Hepatocyte (in vitro differentiated cells): ENCODE measurements around the gene LRRC63. TPM values are rescaled to one million over a fixed set of nuclear protein-coding genes. Genes with fewer than 3 reads are reported as not detected.

ENCODE experiments used
- DNase-seq: peaks from one replicate; pipeline ENCODE4 v3.0.0-alpha.2; 2016; ENCODE audit warnings: low spot score
- H2AFZ ChIP-seq: fragments of 200-600 bp; sonication (generic); 2 replicates; pipeline ENCODE4 v1.6.0; 2016; ENCODE audit warnings: antibody characterized with exemption, mild to moderate bottlenecking
- H3K27ac ChIP-seq: fragments of 200-600 bp; sonication (generic); 2 replicates; pipeline ENCODE4 v1.5.1; 2016; ENCODE audit warnings: mild to moderate bottlenecking
- H3K27me3 ChIP-seq: fragments of 200-600 bp; sonication (generic); 2 replicates; pipeline ENCODE4 v1.6.1; 2016
- H3K36me3 ChIP-seq: fragments of 200-600 bp; sonication (generic); replicated peaks from 2 replicates; pipeline ENCODE4 v1.5.1; 2016; ENCODE audit warnings: low read depth; ENCODE audit not compliant: insufficient read depth
- H3K4me1 ChIP-seq: fragments of 200-600 bp; sonication (generic); 2 replicates; pipeline ENCODE4 v1.5.1; 2016; ENCODE audit warnings: mild to moderate bottlenecking, moderate library complexity; ENCODE audit not compliant: insufficient read depth
- H3K4me2 ChIP-seq: fragments of 200-600 bp; sonication (generic); 2 replicates; pipeline ENCODE4 v1.6.0; 2016
- H3K4me3 ChIP-seq: fragments of 200-600 bp; sonication (generic); 2 replicates; pipeline ENCODE4 v1.5.1; 2016; ENCODE audit warnings: mild to moderate bottlenecking
- H3K79me2 ChIP-seq: fragments of 200-600 bp; sonication (generic); 2 replicates; pipeline ENCODE4 v1.6.0; 2017; ENCODE audit warnings: mild to moderate bottlenecking
- H3K9me2 ChIP-seq: fragments of 200-600 bp; sonication (generic); replicated peaks from 2 replicates; pipeline ENCODE4 v1.6.0; 2017; ENCODE audit warnings: mild to moderate bottlenecking; ENCODE audit not compliant: insufficient read depth
- H3K9me3 ChIP-seq: fragments of 200-600 bp; sonication (generic); 2 replicates; pipeline ENCODE4 v1.5.1; 2016; ENCODE audit warnings: low read depth, mild to moderate bottlenecking
- H4K20me1 ChIP-seq: fragments of 200-600 bp; sonication (generic); 2 replicates; pipeline ENCODE4 v1.6.0; 2016; ENCODE audit warnings: mild to moderate bottlenecking; ENCODE audit not compliant: insufficient read depth, poor library complexity, severe bottlenecking
- EZH2 ChIP-seq: fragments of 200-600 bp; sonication (generic); IDR thresholded peaks from 2 replicates; pipeline ENCODE4 v1.6.1; 2016; ENCODE audit warnings: antibody characterized with exemption, mild to moderate bottlenecking, borderline replicate concordance
- EZH2phosphoT487 ChIP-seq: fragments of 200-600 bp; sonication (generic); IDR thresholded peaks from one replicate; pipeline ENCODE4 v1.6.1; 2018; ENCODE audit warnings: antibody characterized with exemption, mild to moderate bottlenecking, low read depth, moderate library complexity; ENCODE audit not compliant: unreplicated experiment, severe bottlenecking
- WGBS: methylation state at CpG from one replicate; pipeline ENCODE4 v1.1.6; 2016; ENCODE audit warnings: low lambda C conversion rate; ENCODE audit errors: missing lambda C conversion rate; 5-methylcytosine and 5-hydroxymethylcytosine counted together
- polyA plus RNA-seq: library from polyadenylated mRNA; unstranded; fragments of >200 nt; fragmentation: Nextera tagmentation; extraction: Ambion mirVana; gene quantifications from 2 replicates; pipeline ENCODE4 v1.2.1, GENCODE V29; 2016
- small RNA-seq: library from RNA; depleted of rRNA; stranded (forward); fragments of <200 nt; gene quantifications from one replicate; pipeline ENCODE3, GENCODE V24; 2014
- total RNA-seq: library from RNA; depleted of rRNA; stranded (reverse); fragments of >200 nt; gene quantifications from 2 replicates; pipeline ENCODE4 v1.2.3, GENCODE V29; 2014
- TF ChIP-seq, protein P1 (sequence below): fragments of 200-600 bp; sonication (generic); IDR thresholded peaks from 2 replicates; pipeline ENCODE4 v1.5.1; 2016; ENCODE audit warnings: antibody characterized with exemption, mild to moderate bottlenecking; ENCODE audit not compliant: poor library complexity

LRRC63 gene
- total and polyA plus RNA-seq, 2 experiments from 2014 or later, result not detected

DNA sequence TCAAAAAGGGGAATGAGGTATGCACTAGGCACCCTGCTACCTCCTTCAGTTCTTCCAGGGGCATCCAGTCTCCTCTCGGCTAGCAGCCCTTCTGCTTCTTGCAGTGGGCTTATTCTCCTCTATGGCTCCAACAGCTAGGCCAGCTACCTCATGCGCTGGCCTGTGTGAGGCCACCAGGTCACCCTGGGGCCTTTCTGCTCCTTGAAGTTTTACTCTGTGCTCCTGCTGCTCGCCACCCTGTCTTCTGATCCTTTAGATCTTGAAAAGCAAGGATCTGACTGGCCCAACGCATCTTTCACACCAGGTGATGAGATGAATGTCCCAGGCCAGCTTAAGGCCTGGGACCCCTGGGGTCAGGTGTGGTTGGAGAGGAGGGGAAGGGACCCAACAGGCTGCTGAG, 109.1 kb downstream of the LRRC63 start:
- H3K4me2 ChIP-seq, result no peak overlapping the region

GRCh38 chr13:46321494-46322225, 109.9 kb downstream of the LRRC63 start:
- no peak overlapping the region for H3K4me3 ChIP-seq
- H3K27me3 ChIP-seq, result no peaks in the 10 kb centered on the region
- no peaks in the 10 kb centered on the region for H3K79me2 ChIP-seq
- H3K9me2 ChIP-seq, result no peaks in the 10 kb centered on the region
- no peak overlapping the region for H3K27ac ChIP-seq
- DNase-seq, result peak; percentile 74
- WGBS, result 61% methylated on average over 17 of the region's 17 CpGs
- H3K9me3 ChIP-seq, result no peaks in the 10 kb centered on the region
- H3K4me1 ChIP-seq, result no peaks in the 10 kb centered on the region
- H2AFZ ChIP-seq, result peak overlapping the region; percentile 57
- H3K36me3 ChIP-seq, result no peaks in the 10 kb centered on the region
- TF ChIP-seq EZH2 (no peak), EZH2phosphoT487 (no peak)
- TF ChIP-seq, protein P1, sequence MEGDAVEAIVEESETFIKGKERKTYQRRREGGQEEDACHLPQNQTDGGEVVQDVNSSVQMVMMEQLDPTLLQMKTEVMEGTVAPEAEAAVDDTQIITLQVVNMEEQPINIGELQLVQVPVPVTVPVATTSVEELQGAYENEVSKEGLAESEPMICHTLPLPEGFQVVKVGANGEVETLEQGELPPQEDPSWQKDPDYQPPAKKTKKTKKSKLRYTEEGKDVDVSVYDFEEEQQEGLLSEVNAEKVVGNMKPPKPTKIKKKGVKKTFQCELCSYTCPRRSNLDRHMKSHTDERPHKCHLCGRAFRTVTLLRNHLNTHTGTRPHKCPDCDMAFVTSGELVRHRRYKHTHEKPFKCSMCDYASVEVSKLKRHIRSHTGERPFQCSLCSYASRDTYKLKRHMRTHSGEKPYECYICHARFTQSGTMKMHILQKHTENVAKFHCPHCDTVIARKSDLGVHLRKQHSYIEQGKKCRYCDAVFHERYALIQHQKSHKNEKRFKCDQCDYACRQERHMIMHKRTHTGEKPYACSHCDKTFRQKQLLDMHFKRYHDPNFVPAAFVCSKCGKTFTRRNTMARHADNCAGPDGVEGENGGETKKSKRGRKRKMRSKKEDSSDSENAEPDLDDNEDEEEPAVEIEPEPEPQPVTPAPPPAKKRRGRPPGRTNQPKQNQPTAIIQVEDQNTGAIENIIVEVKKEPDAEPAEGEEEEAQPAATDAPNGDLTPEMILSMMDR, result peak; percentile 84
- no peak overlapping the region for H3K4me2 ChIP-seq
- no peaks in the 10 kb centered on the region for H4K20me1 ChIP-seq

More for the DNA sequence above, 109.1 kb downstream of the LRRC63 start:
- 85% methylated on average over 4 of the region's 4 CpGs for WGBS
- no peaks in the 10 kb centered on the region for H3K27me3 ChIP-seq
- TF ChIP-seq EZH2phosphoT487 (no peak), EZH2 (no peak)
- TF ChIP-seq, protein P1, result no peak
- no peak overlapping the region for H3K4me3 ChIP-seq
- H4K20me1 ChIP-seq, result no peaks in the 10 kb centered on the region
- H3K36me3 ChIP-seq, result no peaks in the 10 kb centered on the region
- no peak for DNase-seq
- no peaks in the 10 kb centered on the region for H3K4me1 ChIP-seq
- no peaks in the 10 kb centered on the region for H3K79me2 ChIP-seq
- no peaks in the 10 kb centered on the region for H3K9me3 ChIP-seq
- H2AFZ ChIP-seq, result no peak overlapping the region
- no peak overlapping the region for H3K27ac ChIP-seq
- no peaks in the 10 kb centered on the region for H3K9me2 ChIP-seq

GRCh38 chr13:46324976-46325375, 113.2 kb downstream of the LRRC63 start:
- H3K9me2 ChIP-seq, result no peaks in the 10 kb centered on the region

More at GRCh38 chr13:46324976-46325375, 113.2 kb downstream of the LRRC63 start:
- no peak overlapping the region for H2AFZ ChIP-seq
- no peaks in the 10 kb centered on the region for H4K20me1 ChIP-seq
- no peak for DNase-seq
- 75% methylated on average over 5 of the region's 5 CpGs for WGBS
- H3K4me2 ChIP-seq, result no peak overlapping the region
- no peaks in the 10 kb centered on the region for H3K27me3 ChIP-seq
- H3K79me2 ChIP-seq, result no peaks in the 10 kb centered on the region
- H3K27ac ChIP-seq, result no peak overlapping the region
- no peaks in the 10 kb centered on the region for H3K36me3 ChIP-seq
- H3K9me3 ChIP-seq, result no peaks in the 10 kb centered on the region
- no peaks in the 10 kb centered on the region for H3K4me1 ChIP-seq
- H3K4me3 ChIP-seq, result no peak overlapping the region
- no peak for TF ChIP-seq EZH2
- TF ChIP-seq, protein P1, result no peak
- TF ChIP-seq EZH2phosphoT487, result no peak

Small RNA genes within 50 kb of the gene (small RNA-seq; reads per million reads assigned to genes)
- gene RN7SKP5 (not detected), gene RN7SL288P (not detected)

Other genes with a start within 250 kb of the LRRC63 start
- gene ZC3H13, start 159.2 kb upstream of the LRRC63 start, total RNA-seq, result 15.2 and 16.0 TPM in 2 replicates
- 45.2 and 59.2 TPM in 2 replicates for gene ZC3H13, start 159.2 kb upstream of the LRRC63 start, polyA plus RNA-seq
- gene CPB2, start 106.9 kb upstream of the LRRC63 start, total RNA-seq, result 54.6 and 59.1 TPM in 2 replicates
- 25.6 and 43.3 TPM in 2 replicates for gene CPB2, start 106.9 kb upstream of the LRRC63 start, polyA plus RNA-seq
- gene LCP1, start 29.8 kb upstream of the LRRC63 start, total RNA-seq, result 30.6 and 31.5 TPM in 2 replicates
- 17.7 and 18.9 TPM in 2 replicates for gene LCP1, start 29.8 kb upstream of the LRRC63 start, polyA plus RNA-seq
- gene RUBCNL, start 175.3 kb downstream of the LRRC63 start, total RNA-seq, result 0.24 and 1.0 TPM in 2 replicates
- gene RUBCNL, start 175.3 kb downstream of the LRRC63 start, polyA plus RNA-seq, result 0.44 and 0.63 TPM in 2 replicates